ENCODE results near the gene VIT.

DNA sequence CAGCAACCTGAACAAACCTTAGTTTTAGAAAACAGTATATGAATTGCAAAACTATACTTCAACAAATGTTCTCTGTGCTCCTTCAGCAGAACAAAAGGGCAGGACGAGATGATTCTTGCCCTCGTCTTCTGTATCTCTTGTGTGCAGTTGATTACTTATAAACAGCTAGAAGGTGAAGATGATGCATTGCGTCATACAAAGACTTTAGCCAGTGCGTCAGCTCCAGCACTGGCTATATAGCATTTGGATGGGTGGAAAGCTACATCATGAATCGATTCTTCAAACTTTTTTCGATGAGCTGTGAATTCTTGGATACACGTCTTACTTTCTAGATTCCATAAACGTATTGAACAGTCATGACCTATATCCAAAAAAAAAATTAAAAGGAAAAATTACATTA is 152.8 kb downstream of the VIT start:
- TF ChIP-seq POLR2A (IDR thresholded peaks at IDR 0.05) (no peak), POLR2AphosphoS5 (IDR thresholded peaks at IDR 0.05) (no peak)
- TF ChIP-seq, protein P1, sequence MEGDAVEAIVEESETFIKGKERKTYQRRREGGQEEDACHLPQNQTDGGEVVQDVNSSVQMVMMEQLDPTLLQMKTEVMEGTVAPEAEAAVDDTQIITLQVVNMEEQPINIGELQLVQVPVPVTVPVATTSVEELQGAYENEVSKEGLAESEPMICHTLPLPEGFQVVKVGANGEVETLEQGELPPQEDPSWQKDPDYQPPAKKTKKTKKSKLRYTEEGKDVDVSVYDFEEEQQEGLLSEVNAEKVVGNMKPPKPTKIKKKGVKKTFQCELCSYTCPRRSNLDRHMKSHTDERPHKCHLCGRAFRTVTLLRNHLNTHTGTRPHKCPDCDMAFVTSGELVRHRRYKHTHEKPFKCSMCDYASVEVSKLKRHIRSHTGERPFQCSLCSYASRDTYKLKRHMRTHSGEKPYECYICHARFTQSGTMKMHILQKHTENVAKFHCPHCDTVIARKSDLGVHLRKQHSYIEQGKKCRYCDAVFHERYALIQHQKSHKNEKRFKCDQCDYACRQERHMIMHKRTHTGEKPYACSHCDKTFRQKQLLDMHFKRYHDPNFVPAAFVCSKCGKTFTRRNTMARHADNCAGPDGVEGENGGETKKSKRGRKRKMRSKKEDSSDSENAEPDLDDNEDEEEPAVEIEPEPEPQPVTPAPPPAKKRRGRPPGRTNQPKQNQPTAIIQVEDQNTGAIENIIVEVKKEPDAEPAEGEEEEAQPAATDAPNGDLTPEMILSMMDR (IDR thresholded peaks at IDR 0.05): no peak

Measured in prostate gland (tissue), 2 donors.